ENCODE results near the gene AQP7.
A peak's percentile ranks its signal among the peaks of the same experiment; 100 is the strongest.
"Not testable (repeated sequence)": the region's sequence is repeated elsewhere in the genome, so short reads cannot be mapped to it uniquely, and the experiment has no call there.

AQP7 gene

GRCh38 chr9:33402371-33402770, at the start of gene AQP7:
Gene AQP7 (minus strand): TSS chr9:33402568. CDS start chr9:33401262, 1,306 bp downstream.
- H3K36me3 ChIP-seq, H4K20me1 ChIP-seq, H3K27me3 ChIP-seq, H3K4me1 ChIP-seq, H3K9me3 ChIP-seq, H3K4me3 ChIP-seq: not testable (repeated sequence)
- Histone ChIP-seq H3K4me2 (peak within 1 kb of the TSS; percentile 53), H3K9ac (peak within 1 kb of the TSS; percentile 55; the same call in 1 of the 2 replicates), H3K27ac (peak within 1 kb of the TSS; percentile 64)

- no peak for TF ChIP-seq Cebpa-rat (IDR thresholded peaks at IDR 0.05)
- Histone ChIP-seq H3K4me1 (peaks cover 30% of the 10 kb centered on the region), H3K4me2 (no peak overlapping the region), H4K20me1 (no peaks in the 10 kb centered on the region), H3K9me3 (no peaks in the 10 kb centered on the region), H3K27ac (no peak overlapping the region), H3K27me3 (no peaks in the 10 kb centered on the region), H3K9ac (no peak overlapping the region), H3K36me3 (no peaks in the 10 kb centered on the region), H3K4me3 (no peak overlapping the region)
These were observed 48.3 kb upstream of the AQP7 start for GRCh38 chr9:33450621-33451146.

- Histone ChIP-seq H3K9ac (no peak overlapping the region), H3K4me1 (peaks cover 33% of the 10 kb centered on the region), H3K4me3 (no peak overlapping the region), H4K20me1 (no peaks in the 10 kb centered on the region), H3K27me3 (no peaks in the 10 kb centered on the region), H3K27ac (no peak overlapping the region), H3K9me3 (no peaks in the 10 kb centered on the region), H3K36me3 (no peaks in the 10 kb centered on the region), H3K4me2 (no peak overlapping the region)
- TF ChIP-seq Cebpa-rat (IDR thresholded peaks at IDR 0.05), result no peak
These were observed 47.3 kb upstream of the AQP7 start for GRCh38 chr9:33449715-33450114.

GRCh38 chr9:33447799-33448553, 45.6 kb upstream of the AQP7 start:
- TF ChIP-seq Cebpa-rat (IDR thresholded peaks at IDR 0.05), result no peak
- Histone ChIP-seq H3K27me3 (no peaks in the 10 kb centered on the region), H3K36me3 (no peaks in the 10 kb centered on the region), H3K27ac (no peak overlapping the region), H3K9me3 (no peaks in the 10 kb centered on the region), H3K4me2 (peak overlapping the region; percentile 95), H4K20me1 (no peaks in the 10 kb centered on the region), H3K4me1 (peaks cover 33% of the 10 kb centered on the region), H3K9ac (peak overlapping the region; percentile 65; the same call in 1 of the 2 replicates), H3K4me3 (peak overlapping the region; percentile 64)

DNA sequence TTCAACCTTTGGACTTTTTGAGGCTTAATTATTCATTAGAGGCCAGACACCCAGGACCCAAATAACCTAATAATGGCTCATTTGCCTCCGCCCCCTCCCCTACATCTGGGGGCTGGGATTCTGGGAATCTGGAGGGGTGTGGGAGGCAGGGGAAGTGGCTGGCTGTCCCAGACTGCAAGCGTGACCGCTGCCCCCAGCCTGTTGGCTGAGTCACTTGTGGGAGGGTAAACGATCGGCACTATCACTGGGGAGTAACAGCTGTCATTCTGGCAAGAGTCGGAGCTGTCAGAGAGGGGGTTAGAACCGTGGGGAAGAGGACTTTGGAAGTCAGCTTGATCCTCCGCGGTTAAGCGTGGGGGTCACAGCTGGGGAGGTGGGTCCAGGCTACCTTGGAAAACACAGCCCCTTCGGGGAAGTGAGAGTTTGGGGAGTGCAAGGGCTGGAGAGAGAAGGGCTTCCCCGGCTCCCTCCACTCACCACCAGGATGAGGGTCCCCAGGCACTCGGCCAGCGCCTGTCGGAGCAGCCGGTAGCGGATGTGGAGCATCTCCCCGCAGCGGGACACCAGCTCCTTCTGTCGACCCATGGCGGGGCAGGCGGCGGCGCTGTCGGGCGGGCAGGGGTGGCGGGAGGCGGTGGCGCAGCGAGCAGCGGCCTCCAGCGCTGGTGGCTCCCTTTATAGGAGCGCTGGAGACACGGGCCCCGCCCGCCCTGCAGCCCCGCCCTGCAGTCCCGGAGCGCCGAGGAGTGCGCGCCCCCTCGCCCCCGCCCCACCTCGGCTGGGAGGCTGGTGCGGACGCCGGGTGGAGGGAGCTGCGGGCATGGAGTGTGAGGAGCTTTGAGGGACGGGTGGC, 44.8 kb upstream of the AQP7 start, which contains the start of gene AQP3:
Gene AQP3 (minus strand): TSS at position 648 of the 853 bp plus-strand sequence. CDS start 63 bp downstream, at position 585.
- peaks cover 33% of the 10 kb centered on the region for H3K4me1 ChIP-seq
- peak within 1 kb of the TSS; percentile 2; the same call in 1 of the 2 replicates for H3K27ac ChIP-seq
- no peak for TF ChIP-seq Cebpa-rat (IDR thresholded peaks at IDR 0.05)
- H4K20me1 ChIP-seq, result no peaks in the 10 kb centered on the region
- no peaks in the 10 kb centered on the region for H3K36me3 ChIP-seq
- H3K4me3 ChIP-seq, result peak within 1 kb of the TSS; percentile 64
- H3K9ac ChIP-seq, result peak within 1 kb of the TSS; percentile 65; the same call in 1 of the 2 replicates
- H3K27me3 ChIP-seq, result no peaks in the 10 kb centered on the region
- no peaks in the 10 kb centered on the region for H3K9me3 ChIP-seq
- peak within 1 kb of the TSS; percentile 95 for H3K4me2 ChIP-seq

GRCh38 chr9:33446240-33446945, 44.0 kb upstream of the AQP7 start:
- Histone ChIP-seq H3K9me3 (no peaks in the 10 kb centered on the region), H3K9ac (peak overlapping the region; percentile 65; the same call in 1 of the 2 replicates), H3K27me3 (no peaks in the 10 kb centered on the region), H4K20me1 (no peaks in the 10 kb centered on the region), H3K4me2 (peak overlapping the region; percentile 95), H3K4me1 (peaks cover 33% of the 10 kb centered on the region), H3K4me3 (peak overlapping the region; percentile 64), H3K36me3 (no peaks in the 10 kb centered on the region), H3K27ac (peak overlapping the region; percentile 2; the same call in 1 of the 2 replicates)
- no peak for TF ChIP-seq Cebpa-rat (IDR thresholded peaks at IDR 0.05)

DNA sequence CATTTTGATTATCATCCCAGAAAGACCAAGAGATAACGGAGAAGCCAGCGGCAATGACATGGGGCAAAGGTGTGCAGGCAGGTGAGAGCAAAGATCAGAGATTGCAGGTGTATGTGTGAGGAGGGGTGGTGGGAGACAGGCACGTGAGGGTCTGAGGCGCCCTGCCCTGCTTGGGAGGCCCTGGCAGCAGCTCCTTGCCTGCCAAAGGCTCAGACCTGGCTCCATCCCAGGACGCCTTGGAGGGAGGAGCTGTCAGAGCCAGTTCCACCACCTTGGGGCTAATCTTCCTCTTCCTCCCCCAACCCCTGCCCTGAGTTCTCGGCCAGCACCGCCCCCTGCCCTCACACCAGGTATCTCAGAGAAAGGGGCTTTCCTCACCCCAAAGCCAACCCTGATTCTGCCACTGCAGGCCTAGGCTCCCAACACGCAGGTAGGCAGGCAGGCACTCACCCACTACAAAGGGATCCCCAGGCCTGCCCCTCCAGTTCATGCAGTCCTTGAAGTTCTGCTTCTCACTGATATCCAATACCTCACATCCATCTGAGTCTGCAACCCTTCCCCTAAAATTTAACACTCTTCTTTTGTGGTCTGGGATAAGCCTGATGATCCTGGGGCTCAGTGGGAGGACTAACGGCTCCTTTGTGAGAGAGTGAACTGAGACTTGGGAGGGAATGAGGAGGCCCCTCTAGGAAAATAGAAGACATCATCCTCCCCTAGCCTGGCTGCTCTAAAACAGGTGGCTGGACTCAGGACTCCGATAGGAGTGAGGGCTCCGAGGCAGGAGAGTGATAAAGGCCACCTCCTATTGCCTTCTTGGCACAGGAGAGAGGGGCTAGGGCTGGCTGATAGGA, 43.2 kb upstream of the AQP7 start:
- no peaks in the 10 kb centered on the region for H3K36me3 ChIP-seq
- no peak for TF ChIP-seq Cebpa-rat (IDR thresholded peaks at IDR 0.05)
- H4K20me1 ChIP-seq, result no peaks in the 10 kb centered on the region
- H3K4me1 ChIP-seq, result peaks cover 33% of the 10 kb centered on the region
- H3K4me3 ChIP-seq, result no peak overlapping the region
- H3K9me3 ChIP-seq, result no peaks in the 10 kb centered on the region
- no peak overlapping the region; the same call in 1 of the 2 replicates for H3K9ac ChIP-seq
- no peaks in the 10 kb centered on the region for H3K27me3 ChIP-seq
- H3K27ac ChIP-seq, result 0 out of 2 replicates have a peak overlapping the region, but pooled peaks have one; percentile 2
- peak overlapping the region; percentile 95 for H3K4me2 ChIP-seq

- H3K4me2 ChIP-seq, result no peak overlapping the region
- no peak for TF ChIP-seq Cebpa-rat (IDR thresholded peaks at IDR 0.05)
- H3K36me3 ChIP-seq, result no peaks in the 10 kb centered on the region
- H3K27ac ChIP-seq, result no peak overlapping the region
- H4K20me1 ChIP-seq, result no peaks in the 10 kb centered on the region
- H3K27me3 ChIP-seq, result no peaks in the 10 kb centered on the region
- peaks cover 35% of the 10 kb centered on the region for H3K4me1 ChIP-seq
- H3K4me3 ChIP-seq, result no peak overlapping the region
- no peak overlapping the region for H3K9ac ChIP-seq
- H3K9me3 ChIP-seq, result no peaks in the 10 kb centered on the region
These were observed 41.2 kb upstream of the AQP7 start for GRCh38 chr9:33443464-33444154.

Measured in BLaER1 (cell line).